ENCODE results near the gene ZFC3H1.
"Not testable (repeated sequence)": the region's sequence is repeated elsewhere in the genome, so short reads cannot be mapped to it uniquely, and the experiment has no call there.

ZFC3H1 gene

DNA sequence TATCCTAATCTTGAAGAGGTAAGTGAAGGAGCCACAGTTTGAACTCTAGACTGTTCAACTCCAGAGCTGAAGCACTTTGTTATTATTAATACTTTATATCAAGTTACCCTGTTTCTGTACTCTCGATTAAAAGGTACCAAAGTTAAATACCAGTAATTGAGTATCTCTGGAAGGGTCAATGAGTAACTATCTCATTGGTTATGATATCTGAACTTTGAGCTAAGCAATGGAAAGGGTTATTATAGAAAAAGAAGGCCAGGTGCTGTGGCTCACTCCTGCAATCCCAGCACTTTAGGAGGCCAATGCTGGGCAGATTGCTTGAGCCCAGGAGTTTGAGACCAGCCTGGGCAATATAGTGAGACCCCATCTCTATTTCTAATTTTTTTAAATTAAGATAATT lies 32.1 kb upstream of the ZFC3H1 start:
- H3K36me3 ChIP-seq (ENCODE audit: insufficient read depth, low read length): peaks cover 38% of the 10 kb centered on the region
- H3K27me3 ChIP-seq (ENCODE audit: insufficient read depth, low read length, poor library complexity, severe bottlenecking): no peaks in the 10 kb centered on the region
- H2AFZ ChIP-seq (ENCODE audit: low read length): no peak overlapping the region
- peaks cover 20% of the 10 kb centered on the region for H3K4me1 ChIP-seq (ENCODE audit: insufficient read depth, low read length, poor library complexity, severe bottlenecking)
- no peaks in the 10 kb centered on the region for H4K20me1 ChIP-seq (ENCODE audit: insufficient read depth, low read length, poor library complexity, severe bottlenecking)
- H3K79me2 ChIP-seq (ENCODE audit: insufficient read depth, low read length): no peaks in the 10 kb centered on the region
- H3F3A ChIP-seq (ENCODE audit: low read depth): no peaks in the 10 kb centered on the region
- TF ChIP-seq, protein P1, sequence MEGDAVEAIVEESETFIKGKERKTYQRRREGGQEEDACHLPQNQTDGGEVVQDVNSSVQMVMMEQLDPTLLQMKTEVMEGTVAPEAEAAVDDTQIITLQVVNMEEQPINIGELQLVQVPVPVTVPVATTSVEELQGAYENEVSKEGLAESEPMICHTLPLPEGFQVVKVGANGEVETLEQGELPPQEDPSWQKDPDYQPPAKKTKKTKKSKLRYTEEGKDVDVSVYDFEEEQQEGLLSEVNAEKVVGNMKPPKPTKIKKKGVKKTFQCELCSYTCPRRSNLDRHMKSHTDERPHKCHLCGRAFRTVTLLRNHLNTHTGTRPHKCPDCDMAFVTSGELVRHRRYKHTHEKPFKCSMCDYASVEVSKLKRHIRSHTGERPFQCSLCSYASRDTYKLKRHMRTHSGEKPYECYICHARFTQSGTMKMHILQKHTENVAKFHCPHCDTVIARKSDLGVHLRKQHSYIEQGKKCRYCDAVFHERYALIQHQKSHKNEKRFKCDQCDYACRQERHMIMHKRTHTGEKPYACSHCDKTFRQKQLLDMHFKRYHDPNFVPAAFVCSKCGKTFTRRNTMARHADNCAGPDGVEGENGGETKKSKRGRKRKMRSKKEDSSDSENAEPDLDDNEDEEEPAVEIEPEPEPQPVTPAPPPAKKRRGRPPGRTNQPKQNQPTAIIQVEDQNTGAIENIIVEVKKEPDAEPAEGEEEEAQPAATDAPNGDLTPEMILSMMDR (conservative IDR thresholded peaks at IDR 0.05; ENCODE audit: low read length): no peak
- no peak for TF ChIP-seq EZH2phosphoT487 (IDR thresholded peaks at IDR 0.05; ENCODE audit: borderline replicate concordance)
- no peaks in the 10 kb centered on the region for H3K9me2 ChIP-seq (replicated peaks; ENCODE audit: low read depth, low read length)
- no peak overlapping the region for H3K4me2 ChIP-seq (ENCODE audit: low read depth, low read length, poor library complexity, severe bottlenecking)
- H3K9me3 ChIP-seq (ENCODE audit: insufficient read depth, low read depth, low read length): no peaks in the 10 kb centered on the region
- H3K9ac ChIP-seq (ENCODE audit: low read depth, low read length, poor library complexity, severe bottlenecking): no peak overlapping the region
- no peak overlapping the region for H3K4me3 ChIP-seq (ENCODE audit: low read length, poor library complexity, severe bottlenecking)

DNA sequence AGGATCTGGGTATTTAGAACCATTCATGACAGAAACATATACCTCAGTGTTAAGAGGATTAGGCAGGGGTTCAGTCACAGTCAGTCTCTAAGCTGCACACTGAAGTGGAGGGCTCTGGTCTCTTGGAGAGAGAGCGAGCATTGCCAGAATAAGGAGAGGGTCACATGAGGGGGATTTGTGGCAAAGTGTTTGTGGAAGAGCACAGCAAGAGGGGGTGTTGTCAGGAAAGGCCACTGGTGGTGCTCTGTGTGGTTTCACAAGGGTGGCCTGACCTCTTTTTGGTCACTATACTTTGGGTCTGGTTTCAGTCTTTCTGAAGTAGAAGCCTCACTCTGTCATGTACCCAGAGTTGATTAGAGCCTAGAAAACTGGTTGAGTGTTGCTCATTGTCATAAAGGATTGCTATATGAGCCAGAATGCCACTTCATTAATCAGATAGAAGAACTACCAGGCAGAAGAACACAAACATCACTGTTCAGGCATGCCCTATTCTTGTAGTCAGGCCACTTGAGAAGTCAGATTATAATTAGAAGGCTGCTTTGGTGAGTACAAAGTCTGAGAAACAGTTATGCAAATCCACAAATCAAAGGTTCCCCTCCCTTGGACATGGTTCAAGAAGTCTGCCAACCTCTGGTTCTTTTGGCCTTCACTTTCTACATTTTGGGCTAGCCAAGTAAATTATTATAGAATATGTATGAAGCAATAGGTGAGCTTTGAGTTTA lies 30.6 kb upstream of the ZFC3H1 start:
- no peaks in the 10 kb centered on the region for H3K27me3 ChIP-seq (ENCODE audit: insufficient read depth, low read length, poor library complexity, severe bottlenecking)

DNA sequence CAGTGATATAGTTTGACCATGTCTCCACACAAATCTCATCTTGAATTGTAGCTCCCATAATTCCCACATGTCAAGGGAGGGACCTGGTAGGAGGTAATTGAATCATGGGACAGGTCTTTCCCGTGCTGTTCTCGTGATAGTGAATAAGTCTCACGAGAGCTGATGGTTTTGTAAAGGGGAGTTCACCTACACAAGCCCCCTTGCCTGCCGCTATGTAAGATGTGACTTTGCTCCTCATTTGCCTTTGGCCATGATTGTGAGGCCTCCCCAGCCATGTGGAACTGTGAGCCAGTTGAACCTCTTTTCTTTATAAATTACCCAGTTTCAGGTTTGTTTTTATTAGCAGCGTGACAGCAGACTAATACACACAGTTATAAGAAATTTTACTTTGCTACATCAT lies 30.0 kb upstream of the ZFC3H1 start:
- H3K27me3 ChIP-seq (ENCODE audit: insufficient read depth, low read length, poor library complexity, severe bottlenecking); H3K9ac ChIP-seq (ENCODE audit: low read depth, low read length, poor library complexity, severe bottlenecking); H4K20me1 ChIP-seq (ENCODE audit: insufficient read depth, low read length, poor library complexity, severe bottlenecking); H3F3A ChIP-seq (ENCODE audit: low read depth); H3K79me2 ChIP-seq (ENCODE audit: insufficient read depth, low read length); H3K9me2 ChIP-seq (replicated peaks; ENCODE audit: low read depth, low read length); H2AFZ ChIP-seq (ENCODE audit: low read length); H3K4me3 ChIP-seq (ENCODE audit: low read length, poor library complexity, severe bottlenecking); H3K9me3 ChIP-seq (ENCODE audit: insufficient read depth, low read depth, low read length): not testable (repeated sequence)
- H3K36me3 ChIP-seq (ENCODE audit: insufficient read depth, low read length): peaks cover 18% of the 10 kb centered on the region
- H3K4me1 ChIP-seq (ENCODE audit: insufficient read depth, low read length, poor library complexity, severe bottlenecking): peaks cover 37% of the 10 kb centered on the region
- peak overlapping the region; percentile 1 for H3K4me2 ChIP-seq (ENCODE audit: low read depth, low read length, poor library complexity, severe bottlenecking)

More for the DNA sequence above, 30.6 kb upstream of the ZFC3H1 start:
- peaks cover 31% of the 10 kb centered on the region for H3K4me1 ChIP-seq (ENCODE audit: insufficient read depth, low read length, poor library complexity, severe bottlenecking)
- no peaks in the 10 kb centered on the region for H3K9me2 ChIP-seq (replicated peaks; ENCODE audit: low read depth, low read length)
- no peak overlapping the region for H2AFZ ChIP-seq (ENCODE audit: low read length)
- H4K20me1 ChIP-seq (ENCODE audit: insufficient read depth, low read length, poor library complexity, severe bottlenecking): no peaks in the 10 kb centered on the region
- TF ChIP-seq EZH2phosphoT487 (IDR thresholded peaks at IDR 0.05; ENCODE audit: borderline replicate concordance): no peak
- TF ChIP-seq, protein P1 (conservative IDR thresholded peaks at IDR 0.05; ENCODE audit: low read length): no peak
- H3K4me2 ChIP-seq (ENCODE audit: low read depth, low read length, poor library complexity, severe bottlenecking): peak overlapping the region; percentile 28
- H3K9ac ChIP-seq (ENCODE audit: low read depth, low read length, poor library complexity, severe bottlenecking): no peak overlapping the region
- 0 out of 2 replicates have a peak, but pooled peaks cover 1% of the 10 kb centered on the region for H3K79me2 ChIP-seq (ENCODE audit: insufficient read depth, low read length)
- H3K9me3 ChIP-seq (ENCODE audit: insufficient read depth, low read depth, low read length): no peaks in the 10 kb centered on the region
- H3F3A ChIP-seq (ENCODE audit: low read depth): no peaks in the 10 kb centered on the region
- peaks cover 24% of the 10 kb centered on the region for H3K36me3 ChIP-seq (ENCODE audit: insufficient read depth, low read length)
- no peak overlapping the region for H3K4me3 ChIP-seq (ENCODE audit: low read length, poor library complexity, severe bottlenecking)

DNA sequence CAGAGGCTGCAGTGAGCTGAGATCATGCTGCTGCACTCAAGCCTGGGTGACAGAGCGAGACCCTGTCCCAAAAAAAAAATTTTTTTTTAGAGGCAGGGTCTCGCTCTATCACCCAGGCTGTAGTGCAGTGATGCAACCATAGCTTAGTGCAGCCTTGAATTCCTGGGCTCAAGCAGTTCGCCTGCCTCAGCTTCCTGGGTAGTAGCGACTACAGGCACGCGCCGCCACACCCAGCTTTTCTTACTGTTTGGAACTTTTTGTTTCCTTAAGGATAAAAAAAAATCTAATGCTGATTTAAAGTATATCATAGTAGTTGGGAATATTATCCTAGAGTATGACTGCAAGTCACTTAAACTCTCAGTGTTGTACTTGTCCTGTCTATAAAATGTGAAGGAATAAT lies 29.5 kb upstream of the ZFC3H1 start:
- no peaks in the 10 kb centered on the region for H3F3A ChIP-seq (ENCODE audit: low read depth)
- no peak overlapping the region for H2AFZ ChIP-seq (ENCODE audit: low read length)
- peak overlapping the region; percentile 1 for H3K4me2 ChIP-seq (ENCODE audit: low read depth, low read length, poor library complexity, severe bottlenecking)
- no peaks in the 10 kb centered on the region for H3K9me2 ChIP-seq (replicated peaks; ENCODE audit: low read depth, low read length)
- TF ChIP-seq EZH2phosphoT487 (IDR thresholded peaks at IDR 0.05; ENCODE audit: borderline replicate concordance): no peak
- TF ChIP-seq, protein P1 (conservative IDR thresholded peaks at IDR 0.05; ENCODE audit: low read length): no peak
- H3K9ac ChIP-seq (ENCODE audit: low read depth, low read length, poor library complexity, severe bottlenecking): no peak overlapping the region
- peaks cover 13% of the 10 kb centered on the region for H3K79me2 ChIP-seq (ENCODE audit: insufficient read depth, low read length)
- H3K36me3 ChIP-seq (ENCODE audit: insufficient read depth, low read length): peaks cover 14% of the 10 kb centered on the region
- H3K9me3 ChIP-seq (ENCODE audit: insufficient read depth, low read depth, low read length): no peaks in the 10 kb centered on the region
- H3K4me3 ChIP-seq (ENCODE audit: low read length, poor library complexity, severe bottlenecking): no peak overlapping the region
- no peaks in the 10 kb centered on the region for H4K20me1 ChIP-seq (ENCODE audit: insufficient read depth, low read length, poor library complexity, severe bottlenecking)
- peaks cover 41% of the 10 kb centered on the region for H3K4me1 ChIP-seq (ENCODE audit: insufficient read depth, low read length, poor library complexity, severe bottlenecking)
- no peaks in the 10 kb centered on the region for H3K27me3 ChIP-seq (ENCODE audit: insufficient read depth, low read length, poor library complexity, severe bottlenecking)
